HepG2 (cell line): Measurements from ENCODE around the gene DUSP15. TPM values are rescaled to one million over a fixed set of nuclear protein-coding genes. Genes with fewer than 3 reads are reported as not detected.

Experiments
- BRD4 ChIP-seq: sonication (generic); formaldehyde crosslinking; IDR thresholded peaks from 2 replicates; pipeline ENCODE4 v1.4.0; 2020; ENCODE audit warnings: missing genetic modification reagents
- DMAP1 ChIP-seq: IDR thresholded peaks from 2 replicates; pipeline ENCODE4 v1.6.1; 2016
- GPN1 ChIP-seq: sonication (generic); formaldehyde crosslinking; IDR thresholded peaks from 2 replicates; pipeline ENCODE4 v1.5.1; 2020; ENCODE audit warnings: missing genetic modification reagents, borderline replicate concordance
- IRF2 ChIP-seq: IDR thresholded peaks from 2 replicates; pipeline ENCODE4 v1.6.1; 2018; ENCODE audit warnings: missing genetic modification reagents, missing compliant biosample characterization
- KLF16 ChIP-seq, 2 experiments: sonication (generic) in 1 of 2; formaldehyde crosslinking in 1 of 2; IDR thresholded peaks; 2 replicates each; pipeline versions ENCODE4 v1.6.1 to v1.8.0; 2016 to 2023; ENCODE audit warnings: missing genetic modification reagents in 2 of 2, missing compliant biosample characterization in 1 of 2
- NFE2L1 ChIP-seq: sonication (generic); formaldehyde crosslinking; IDR thresholded peaks from 2 replicates; pipeline ENCODE4 v1.4.0; 2020; ENCODE audit warnings: missing genetic modification reagents, mild to moderate bottlenecking, borderline replicate concordance
- NFIB ChIP-seq: sonication (generic); formaldehyde crosslinking; IDR thresholded peaks from 2 replicates; pipeline ENCODE4 v1.9.0; 2021; ENCODE audit warnings: missing genetic modification reagents, mild to moderate bottlenecking, borderline replicate concordance
- NR2F6 ChIP-seq, 2 experiments: IDR thresholded peaks; 2 replicates each; pipeline ENCODE4 v1.6.1; 2016; ENCODE audit warnings: antibody characterized with exemption in 1 of 2, mild to moderate bottlenecking in 1 of 2
- SCMH1 ChIP-seq: sonication (generic); formaldehyde crosslinking; IDR thresholded peaks from 2 replicates; pipeline ENCODE4 v1.9.0; 2021; ENCODE audit warnings: missing genetic modification reagents, mild to moderate bottlenecking, borderline replicate concordance
- SRY ChIP-seq: sonication (generic); formaldehyde crosslinking; IDR thresholded peaks from 2 replicates; pipeline ENCODE4 v1.8.0; 2022; ENCODE audit warnings: mild to moderate bottlenecking, missing genetic modification reagents
- YEATS2 ChIP-seq: sonication (generic); formaldehyde crosslinking; IDR thresholded peaks from 2 replicates; pipeline ENCODE4 v1.4.0; 2020; ENCODE audit warnings: missing genetic modification reagents, borderline replicate concordance
- ZKSCAN1 ChIP-seq: fragments of 150-350 bp; IDR thresholded peaks from 2 replicates; pipeline ENCODE4 v1.6.1; 2014; ENCODE audit warnings: low read length
- ZNF263 ChIP-seq: sonication (generic); formaldehyde crosslinking; IDR thresholded peaks from 2 replicates; pipeline ENCODE4 v1.4.0; 2020; ENCODE audit warnings: missing genetic modification reagents
- ZNF34 ChIP-seq: sonication (generic); formaldehyde crosslinking; IDR thresholded peaks from 2 replicates; pipeline ENCODE4 v1.4.0; 2020; ENCODE audit warnings: mild to moderate bottlenecking, missing genetic modification reagents, borderline replicate concordance
- ZNF556 ChIP-seq: sonication (generic); formaldehyde crosslinking; IDR thresholded peaks from 2 replicates; pipeline ENCODE4 v1.4.0; 2020; ENCODE audit warnings: mild to moderate bottlenecking, missing genetic modification reagents, borderline replicate concordance
- ZNF607 ChIP-seq: sonication (generic); formaldehyde crosslinking; IDR thresholded peaks from 2 replicates; pipeline ENCODE4 v1.5.1; 2020; ENCODE audit warnings: missing genetic modification reagents, mild to moderate bottlenecking, borderline replicate concordance
- ZSCAN29 ChIP-seq: sonication (generic); formaldehyde crosslinking; conservative IDR thresholded peaks from 2 replicates; pipeline ENCODE4 v1.4.0; 2020; ENCODE audit warnings: mild to moderate bottlenecking, missing genetic modification reagents
- polyA plus RNA-seq, 8 experiments: library from polyadenylated mRNA; depleted of rRNA in 3 of 8; stranded (reverse) in 7 of 8; unstranded in 1 of 8; fragments of >200 nt; fragmentation: Illumina TruSeq in 4 of 8; extraction: Trizol in 4 of 8; gene quantifications; 2 replicates each; pipeline versions ENCODE4 v1.2.1 to v1.2.3, GENCODE V29; 2011 to 2016; ENCODE audit warnings: low read depth in 4 of 8, missing spikeins in 1 of 8, mixed read lengths in 1 of 8; ENCODE audit not compliant: insufficient read depth in 1 of 8
- total RNA-seq, 5 experiments: library from RNA; depleted of rRNA; stranded (reverse); fragments of >200 nt; fragmentation: Illumina TruSeq; extraction: Trizol; gene quantifications; 2 replicates each; pipeline ENCODE4 v1.2.3, GENCODE V29; 2016; ENCODE audit warnings: low read depth in 1 of 5
- TF ChIP-seq, protein P1 (sequence below): sonication (generic); formaldehyde crosslinking; IDR thresholded peaks from 2 replicates; pipeline ENCODE4 v1.5.0; 2020; ENCODE audit warnings: mild to moderate bottlenecking, missing genetic modification reagents
- TF ChIP-seq, protein P2 (sequence below): sonication (generic); formaldehyde crosslinking; IDR thresholded peaks from 2 replicates; pipeline ENCODE4 v1.5.1; 2020; ENCODE audit warnings: mild to moderate bottlenecking, missing genetic modification reagents, moderate library complexity
- TF ChIP-seq, protein P3 (sequence below): sonication (generic); formaldehyde crosslinking; IDR thresholded peaks from 2 replicates; pipeline ENCODE4 v1.4.0; 2020; ENCODE audit warnings: mild to moderate bottlenecking, missing genetic modification reagents
- TF ChIP-seq, protein P4 (sequence below): sonication (generic); formaldehyde crosslinking; IDR thresholded peaks from 2 replicates; pipeline ENCODE4 v1.4.0; 2020; ENCODE audit warnings: missing genetic modification reagents

DUSP15 gene
- total and polyA plus RNA-seq, 2 of the 13 experiments (the other 11 are each of a cell fraction or from before 2014, with no cell fraction given) = 0.17 to 0.93 TPM

DNA sequence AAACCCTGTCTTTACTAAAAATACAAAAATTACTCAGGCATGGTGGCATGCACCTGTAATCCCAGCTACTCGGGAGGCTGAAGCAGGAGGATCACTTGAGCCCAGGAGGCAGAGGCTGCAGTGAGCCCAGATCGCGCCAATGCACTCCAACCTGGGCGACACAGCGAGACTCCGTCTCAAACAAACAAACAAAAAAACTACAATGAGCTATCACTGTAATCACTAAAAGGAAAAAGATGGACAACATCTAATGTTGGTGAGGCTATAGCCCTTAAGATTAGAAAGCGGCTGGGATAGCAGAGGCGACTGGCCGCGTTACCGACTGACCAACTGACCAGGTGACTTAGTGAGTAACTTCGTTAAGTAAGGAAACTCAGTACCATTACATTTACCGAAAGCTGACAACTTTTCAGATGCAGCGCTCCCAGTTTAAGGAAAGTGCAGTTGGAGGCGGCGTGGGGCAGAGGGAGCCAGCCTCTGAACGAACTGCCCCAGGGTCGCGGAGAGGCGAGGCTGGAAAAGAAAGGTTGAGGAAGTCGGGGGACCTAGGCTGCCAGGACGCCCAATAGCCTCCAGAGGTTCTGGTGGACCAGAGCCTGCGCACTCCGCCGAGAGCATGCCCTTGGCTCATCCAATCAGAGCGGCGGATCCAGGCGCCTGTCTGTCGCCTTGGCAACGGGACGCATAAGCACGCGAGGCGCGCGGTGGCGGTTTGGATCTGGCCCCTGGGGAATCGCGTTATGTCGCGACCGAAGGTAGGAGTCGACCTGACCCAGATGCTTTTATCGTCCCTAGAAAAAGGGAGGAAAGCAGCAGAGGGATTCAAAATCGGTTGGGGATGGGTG is 9.0 kb upstream of the DUSP15 start (continued):
- TF ChIP-seq, protein P1, sequence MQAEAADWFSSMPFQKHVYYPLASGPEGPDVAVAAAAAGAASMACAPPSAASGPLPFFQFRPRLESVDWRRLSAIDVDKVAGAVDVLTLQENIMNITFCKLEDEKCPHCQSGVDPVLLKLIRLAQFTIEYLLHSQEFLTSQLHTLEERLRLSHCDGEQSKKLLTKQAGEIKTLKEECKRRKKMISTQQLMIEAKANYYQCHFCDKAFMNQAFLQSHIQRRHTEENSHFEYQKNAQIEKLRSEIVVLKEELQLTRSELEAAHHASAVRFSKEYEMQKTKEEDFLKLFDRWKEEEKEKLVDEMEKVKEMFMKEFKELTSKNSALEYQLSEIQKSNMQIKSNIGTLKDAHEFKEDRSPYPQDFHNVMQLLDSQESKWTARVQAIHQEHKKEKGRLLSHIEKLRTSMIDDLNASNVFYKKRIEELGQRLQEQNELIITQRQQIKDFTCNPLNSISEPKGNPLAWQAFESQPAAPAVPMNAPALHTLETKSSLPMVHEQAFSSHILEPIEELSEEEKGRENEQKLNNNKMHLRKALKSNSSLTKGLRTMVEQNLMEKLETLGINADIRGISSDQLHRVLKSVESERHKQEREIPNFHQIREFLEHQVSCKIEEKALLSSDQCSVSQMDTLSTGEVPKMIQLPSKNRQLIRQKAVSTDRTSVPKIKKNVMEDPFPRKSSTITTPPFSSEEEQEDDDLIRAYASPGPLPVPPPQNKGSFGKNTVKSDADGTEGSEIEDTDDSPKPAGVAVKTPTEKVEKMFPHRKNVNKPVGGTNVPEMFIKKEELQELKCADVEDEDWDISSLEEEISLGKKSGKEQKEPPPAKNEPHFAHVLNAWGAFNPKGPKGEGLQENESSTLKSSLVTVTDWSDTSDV (CRISPR knock-in tag) = no peak
- TF ChIP-seq BRD4 (peak; percentile 73; the same call in 1 of the 2 replicates), ZKSCAN1 (no peak), ZNF34 (CRISPR knock-in tag) (0 out of 2 replicates have a peak, but pooled peaks have one; percentile 67), ZSCAN29 (CRISPR knock-in tag) (0 out of 2 replicates have a peak, but pooled peaks have one; percentile 62), IRF2 (CRISPR knock-in tag) (peak; percentile 77), GPN1 (CRISPR knock-in tag) (no peak; the same call in 1 of the 2 replicates), SRY (CRISPR knock-in tag) (peak; percentile 20; the same call in 1 of the 2 replicates), ZNF556 (CRISPR knock-in tag) (peak; percentile 73), NFE2L1 (no peak), SCMH1 (CRISPR knock-in tag) (no peak), ZNF607 (CRISPR knock-in tag) (peak; percentile 76), NR2F6 (IDR thresholded peaks at IDR 0.05) (no peak), NR2F6 (CRISPR knock-in tag; IDR thresholded peaks at IDR 0.05) (no peak), ZNF263 (CRISPR knock-in tag) (0 out of 2 replicates have a peak, but pooled peaks have one; percentile 40), YEATS2 (CRISPR knock-in tag) (peak; percentile 84), NFIB (CRISPR knock-in tag) (no peak), DMAP1 (no peak; the same call in none of the 2 replicates), KLF16 (CRISPR knock-in tag; IDR thresholded peaks at IDR 0.05) (peak in 1 of 2 experiments; percentile 48; a peak in 2 of 4 replicates)
- TF ChIP-seq, protein P2, sequence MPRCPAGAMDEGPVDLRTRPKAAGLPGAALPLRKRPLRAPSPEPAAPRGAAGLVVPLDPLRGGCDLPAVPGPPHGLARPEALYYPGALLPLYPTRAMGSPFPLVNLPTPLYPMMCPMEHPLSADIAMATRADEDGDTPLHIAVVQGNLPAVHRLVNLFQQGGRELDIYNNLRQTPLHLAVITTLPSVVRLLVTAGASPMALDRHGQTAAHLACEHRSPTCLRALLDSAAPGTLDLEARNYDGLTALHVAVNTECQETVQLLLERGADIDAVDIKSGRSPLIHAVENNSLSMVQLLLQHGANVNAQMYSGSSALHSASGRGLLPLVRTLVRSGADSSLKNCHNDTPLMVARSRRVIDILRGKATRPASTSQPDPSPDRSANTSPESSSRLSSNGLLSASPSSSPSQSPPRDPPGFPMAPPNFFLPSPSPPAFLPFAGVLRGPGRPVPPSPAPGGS (CRISPR knock-in tag) = peak; percentile 56; the same call in 1 of the 2 replicates
- TF ChIP-seq, protein P3, sequence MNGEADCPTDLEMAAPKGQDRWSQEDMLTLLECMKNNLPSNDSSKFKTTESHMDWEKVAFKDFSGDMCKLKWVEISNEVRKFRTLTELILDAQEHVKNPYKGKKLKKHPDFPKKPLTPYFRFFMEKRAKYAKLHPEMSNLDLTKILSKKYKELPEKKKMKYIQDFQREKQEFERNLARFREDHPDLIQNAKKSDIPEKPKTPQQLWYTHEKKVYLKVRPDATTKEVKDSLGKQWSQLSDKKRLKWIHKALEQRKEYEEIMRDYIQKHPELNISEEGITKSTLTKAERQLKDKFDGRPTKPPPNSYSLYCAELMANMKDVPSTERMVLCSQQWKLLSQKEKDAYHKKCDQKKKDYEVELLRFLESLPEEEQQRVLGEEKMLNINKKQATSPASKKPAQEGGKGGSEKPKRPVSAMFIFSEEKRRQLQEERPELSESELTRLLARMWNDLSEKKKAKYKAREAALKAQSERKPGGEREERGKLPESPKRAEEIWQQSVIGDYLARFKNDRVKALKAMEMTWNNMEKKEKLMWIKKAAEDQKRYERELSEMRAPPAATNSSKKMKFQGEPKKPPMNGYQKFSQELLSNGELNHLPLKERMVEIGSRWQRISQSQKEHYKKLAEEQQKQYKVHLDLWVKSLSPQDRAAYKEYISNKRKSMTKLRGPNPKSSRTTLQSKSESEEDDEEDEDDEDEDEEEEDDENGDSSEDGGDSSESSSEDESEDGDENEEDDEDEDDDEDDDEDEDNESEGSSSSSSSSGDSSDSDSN (CRISPR knock-in tag) = peak; percentile 18; the same call in 1 of the 2 replicates
- TF ChIP-seq, protein P4, sequence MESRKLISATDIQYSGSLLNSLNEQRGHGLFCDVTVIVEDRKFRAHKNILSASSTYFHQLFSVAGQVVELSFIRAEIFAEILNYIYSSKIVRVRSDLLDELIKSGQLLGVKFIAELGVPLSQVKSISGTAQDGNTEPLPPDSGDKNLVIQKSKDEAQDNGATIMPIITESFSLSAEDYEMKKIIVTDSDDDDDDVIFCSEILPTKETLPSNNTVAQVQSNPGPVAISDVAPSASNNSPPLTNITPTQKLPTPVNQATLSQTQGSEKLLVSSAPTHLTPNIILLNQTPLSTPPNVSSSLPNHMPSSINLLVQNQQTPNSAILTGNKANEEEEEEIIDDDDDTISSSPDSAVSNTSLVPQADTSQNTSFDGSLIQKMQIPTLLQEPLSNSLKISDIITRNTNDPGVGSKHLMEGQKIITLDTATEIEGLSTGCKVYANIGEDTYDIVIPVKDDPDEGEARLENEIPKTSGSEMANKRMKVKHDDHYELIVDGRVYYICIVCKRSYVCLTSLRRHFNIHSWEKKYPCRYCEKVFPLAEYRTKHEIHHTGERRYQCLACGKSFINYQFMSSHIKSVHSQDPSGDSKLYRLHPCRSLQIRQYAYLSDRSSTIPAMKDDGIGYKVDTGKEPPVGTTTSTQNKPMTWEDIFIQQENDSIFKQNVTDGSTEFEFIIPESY (CRISPR knock-in tag) = peak; percentile 30
